Endothelial cell of umbilical vein (primary cell): ENCODE results near the gene RBM46. TPM values are rescaled to one million over a fixed set of nuclear protein-coding genes. Genes with fewer than 3 reads are reported as not detected.

Experiments used
- BruUV-seq: library from RNA; stranded (reverse); fragments of 400-500 nt; replicated peaks from 2 replicates; lab custom pipeline; 2021; lab: Mats Ljungman, UMichigan
- CTCF ChIA-PET: fragments of 300-600, 350-600 bp; sonication (Branson Sonifier 250); formaldehyde crosslinking; loops from one replicate; lab custom pipeline; 2021; ENCODE audit warnings: antibody characterized with exemption, inconsistent platforms; lab: Charles Lee
- POLR2A ChIA-PET: fragments of 300-600, 350-600 bp; sonication (Branson Sonifier 250); formaldehyde crosslinking; loops from one replicate; lab custom pipeline; 2021; ENCODE audit warnings: antibody characterized with exemption, inconsistent platforms; lab: Charles Lee
- DNase-seq: peaks from one replicate; pipeline ENCODE4 v3.0.0-alpha.2; 2011; ENCODE audit warnings: low read depth, low spot score
- FAIRE-seq: peaks from 2 replicates; lab custom pipeline; 2011; peaks lifted over from hg19 to GRCh38; lab: Jason Lieb, UNC
- H2AFZ ChIP-seq: 2 replicates; pipeline ENCODE4 v1.6.0; 2012; ENCODE audit warnings: low read depth, low read length, control low read depth, inconsistent platforms
- H3K27ac ChIP-seq: 2 replicates; pipeline ENCODE4 v1.5.1; 2011; ENCODE audit warnings: low read depth, mild to moderate bottlenecking, control low read depth, low read length, moderate library complexity; ENCODE audit not compliant: insufficient read depth
- H3K27me3 ChIP-seq, 2 experiments: 2 replicates each; pipeline versions ENCODE4 v1.6.0 to v1.6.1; 2011; ENCODE audit warnings: low read length in 2 of 2, mixed read lengths in 1 of 2; ENCODE audit not compliant: control insufficient read depth in 2 of 2, insufficient read depth in 2 of 2
- H3K36me3 ChIP-seq, 2 experiments: 2 replicates in 1 of 2; 3 replicates in 1 of 2; pipeline ENCODE4 v1.5.1; 2011; ENCODE audit warnings: low read length in 2 of 2, mild to moderate bottlenecking in 1 of 2, moderate library complexity in 1 of 2; ENCODE audit not compliant: control insufficient read depth in 2 of 2, insufficient read depth in 2 of 2; ENCODE audit errors: extremely low read depth in 1 of 2
- H3K4me1 ChIP-seq: 3 replicates; pipeline ENCODE4 v1.5.1; 2011; ENCODE audit warnings: mild to moderate bottlenecking, low read length; ENCODE audit not compliant: control insufficient read depth, insufficient read depth; ENCODE audit errors: extremely low read depth
- H3K4me2 ChIP-seq: 2 replicates; pipeline ENCODE4 v1.6.1; 2011; ENCODE audit warnings: low read length, control low read depth, mixed read lengths; ENCODE audit not compliant: insufficient read depth
- H3K4me3 ChIP-seq, 3 experiments: fragments of 200-600 bp in 1 of 3; sonication (generic), shearing (Covaris generic) in 1 of 3; replicated peaks in 1 of 3; 2 replicates each; pipeline ENCODE4 v1.5.1; 2011 to 2016; ENCODE audit warnings: control low read depth in 3 of 3, low read length in 3 of 3, mild to moderate bottlenecking in 2 of 3, inconsistent platforms in 1 of 3, low read depth in 1 of 3, moderate library complexity in 1 of 3; ENCODE audit not compliant: insufficient read depth in 1 of 3
- H3K79me2 ChIP-seq: 2 replicates; pipeline ENCODE4 v1.6.0; 2012; ENCODE audit warnings: low read length, inconsistent platforms; ENCODE audit not compliant: control insufficient read depth, insufficient read depth
- H3K9ac ChIP-seq: replicated peaks from 2 replicates; pipeline ENCODE3; 2011; ENCODE audit warnings: low read length, control low read depth; ENCODE audit not compliant: insufficient read depth; ENCODE audit errors: extremely low read depth
- H3K9me1 ChIP-seq: replicated peaks from 3 replicates; pipeline ENCODE4 v1.6.0; 2011; ENCODE audit warnings: mild to moderate bottlenecking, low read length; ENCODE audit not compliant: control insufficient read depth, insufficient read depth; ENCODE audit errors: extremely low read depth
- H3K9me3 ChIP-seq: replicated peaks from 2 replicates; pipeline ENCODE4 v1.5.1; 2012; ENCODE audit warnings: low read length, inconsistent platforms; ENCODE audit not compliant: control insufficient read depth, insufficient read depth
- H4K20me1 ChIP-seq: replicated peaks from 2 replicates; pipeline ENCODE3; 2011; ENCODE audit warnings: mild to moderate bottlenecking, low read length; ENCODE audit not compliant: control insufficient read depth, insufficient read depth; ENCODE audit errors: extremely low read depth
- CTCF ChIP-seq, 2 donors: IDR thresholded peaks; 1 replicate in 1 of 2; 2 replicates in 1 of 2; pipeline ENCODE4 v1.5.1; 2011; ENCODE audit warnings: low read length in 2 of 2, mild to moderate bottlenecking in 2 of 2, moderate library complexity in 2 of 2, control low read depth in 1 of 2, inconsistent platforms in 1 of 2, low read depth in 1 of 2; ENCODE audit not compliant: insufficient read depth in 1 of 2; ENCODE audit errors: extremely low read depth in 1 of 2
- EZH2 ChIP-seq: IDR thresholded peaks from 2 replicates; pipeline ENCODE4 v1.6.1; 2012; ENCODE audit warnings: borderline replicate concordance, low read depth, mild to moderate bottlenecking, moderate library complexity, low read length, inconsistent platforms; ENCODE audit not compliant: severe bottlenecking
- FOS ChIP-seq: IDR thresholded peaks from 2 replicates; pipeline ENCODE4 v1.6.1; 2011; ENCODE audit warnings: mild to moderate bottlenecking, low read length, moderate library complexity, borderline replicate concordance; ENCODE audit not compliant: insufficient read depth
- GATA2 ChIP-seq: IDR thresholded peaks from 2 replicates; pipeline ENCODE4 v1.7.0; 2011; ENCODE audit warnings: low read depth, mild to moderate bottlenecking, moderate library complexity, mixed read lengths, low read length; ENCODE audit not compliant: insufficient read length, insufficient read depth
- JUN ChIP-seq: IDR thresholded peaks from 2 replicates; pipeline ENCODE4 v1.6.1; 2011; ENCODE audit warnings: borderline replicate concordance, low read depth; ENCODE audit not compliant: insufficient read length, insufficient read depth
- MAX ChIP-seq: IDR thresholded peaks from 2 replicates; pipeline ENCODE4 v1.6.1; 2011; ENCODE audit not compliant: insufficient read depth, insufficient read length
- MYC ChIP-seq: IDR thresholded peaks from one replicate; pipeline ENCODE4 v1.6.1; 2011; ENCODE audit warnings: mild to moderate bottlenecking, low read depth, low read length
- POLR2A ChIP-seq: IDR thresholded peaks from 2 replicates; pipeline ENCODE4 v1.6.1; 2012; ENCODE audit warnings: low read depth, mild to moderate bottlenecking, control low read depth, low read length
- POLR2AphosphoS5 ChIP-seq: IDR thresholded peaks from 2 replicates; pipeline ENCODE4 v1.6.1; 2012; ENCODE audit warnings: low read depth, mild to moderate bottlenecking, control low read depth, low read length, moderate library complexity; ENCODE audit not compliant: insufficient read depth
- dilution Hi-C: fragments of 300-500 bp; cut with MboI; formaldehyde crosslinking; loops from one replicate; pipeline ENCODE4 v1.15.0; 2019; ENCODE audit warnings: low sequenced_read_pairs; ENCODE audit not compliant: extremely low pct_ligation_motif_present
- intact Hi-C: fragments of 100-400 bp; cut with micrococcal nuclease; formaldehyde crosslinking; loops from one replicate; pipeline ENCODE4 v1.10.0; 2022
- polyA plus RNA-seq, 4 experiments: library from polyadenylated mRNA; depleted of rRNA in 3 of 4; stranded (reverse) in 3 of 4; unstranded in 1 of 4; fragments of >200 nt; gene quantifications; 2 replicates each; pipeline versions ENCODE4 v1.2.1 to v1.2.3, GENCODE V29; 2011 to 2012; ENCODE audit warnings: missing spikeins in 1 of 4
- total RNA-seq: library from RNA; stranded (reverse); gene quantifications from 2 replicates; pipeline ENCODE4 v1.2.3, GENCODE V29; 2021

The RBM46 gene
- total and polyA plus RNA-seq, 2 donors (not counting 3 experiments of a cell fraction or from before 2014, with no cell fraction given) = not detected

GRCh38 chr4:154738426-154738825 lies 42.6 kb upstream of the RBM46 start:
- no peak overlapping the region for H3K4me3 ChIP-seq
- H3K79me2 ChIP-seq = no peaks in the 10 kb centered on the region
- DNase-seq (no peak), FAIRE-seq (no peak)
- H3K27me3 ChIP-seq = peaks cover 29 to 38% of the 10 kb centered on the region in 2 experiments
- H2AFZ ChIP-seq = no peak overlapping the region
- no peaks in the 10 kb centered on the region for H3K9me1 ChIP-seq
- dilution Hi-C loops = no loop called here
- no peak overlapping the region for H3K4me2 ChIP-seq
- no peaks in the 10 kb centered on the region for H3K36me3 ChIP-seq
- H3K4me1 ChIP-seq = peaks cover 1% of the 10 kb centered on the region
- ChIA-PET POLR2A (no interaction called here), CTCF (interaction anchor here (0.7 to 1.5 kb wide), 2 partner anchors 120 to 179 kb away, joined by 3 to 4 read pairs; no protein-coding TSS in a partner anchor)
- no peaks in the 10 kb centered on the region for H4K20me1 ChIP-seq
- no TSS peak for BruUV-seq
- TF ChIP-seq MYC = no peak
- no peak for TF ChIP-seq POLR2AphosphoS5
- no peak for TF ChIP-seq FOS
- no peak for TF ChIP-seq CTCF (IDR thresholded peaks at IDR 0.05; ENCODE audit: extremely low read depth in 1 of 2, insufficient read depth in 1 of 2, low read depth in 1 of 2, low read length in 2 of 2)
- no peak for TF ChIP-seq JUN
- no peak for TF ChIP-seq GATA2
- no peak for TF ChIP-seq POLR2A
- no peak for TF ChIP-seq MAX
- no peak for TF ChIP-seq EZH2
- H3K9me3 ChIP-seq = no peaks in the 10 kb centered on the region
- no peak overlapping the region for H3K27ac ChIP-seq
- no peak overlapping the region for H3K9ac ChIP-seq
- intact Hi-C loops = no loop called here
